ENCODE measurements around the gene HDAC4. TPM values are rescaled to one million over a fixed set of nuclear protein-coding genes. Genes with fewer than 3 reads are reported as not detected.

Gene HDAC4
- total and polyA plus RNA-seq, 12 donors: 3.7 to 40.0 (median 25.5) TPM

DNA sequence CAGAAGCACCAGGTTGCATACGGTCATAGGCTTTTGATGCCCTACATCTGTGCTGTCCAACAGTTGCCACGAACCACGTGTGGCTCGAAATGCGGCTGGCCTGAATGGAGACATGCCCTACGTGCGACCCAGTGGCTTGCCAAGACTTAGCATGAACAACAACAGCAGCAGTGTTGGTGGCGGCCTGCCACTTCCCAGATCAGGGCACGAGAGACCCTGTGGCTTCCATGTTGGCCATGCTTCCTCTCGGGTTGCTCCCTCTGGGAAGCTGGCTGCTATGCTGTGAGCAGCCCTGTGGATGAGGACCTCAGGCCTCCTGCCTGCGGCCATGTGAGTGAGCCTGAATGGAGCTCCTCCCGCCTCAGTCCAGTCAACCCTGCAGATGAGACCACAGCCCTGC is 212.3 kb downstream of the HDAC4 start:
- 98 to 99% methylated on average over 12 of the region's 12 CpGs for WGBS, 2 donors
- ATAC-seq (no peak), DNase-seq (no peak)
- no peak overlapping the region for H3K27ac ChIP-seq
- H3K4me1 ChIP-seq: peaks cover 0 to 15% (median 0%) of the 10 kb centered on the region in 9 donors
- no peak overlapping the region for H3K4me3 ChIP-seq
- TF ChIP-seq, protein P1, sequence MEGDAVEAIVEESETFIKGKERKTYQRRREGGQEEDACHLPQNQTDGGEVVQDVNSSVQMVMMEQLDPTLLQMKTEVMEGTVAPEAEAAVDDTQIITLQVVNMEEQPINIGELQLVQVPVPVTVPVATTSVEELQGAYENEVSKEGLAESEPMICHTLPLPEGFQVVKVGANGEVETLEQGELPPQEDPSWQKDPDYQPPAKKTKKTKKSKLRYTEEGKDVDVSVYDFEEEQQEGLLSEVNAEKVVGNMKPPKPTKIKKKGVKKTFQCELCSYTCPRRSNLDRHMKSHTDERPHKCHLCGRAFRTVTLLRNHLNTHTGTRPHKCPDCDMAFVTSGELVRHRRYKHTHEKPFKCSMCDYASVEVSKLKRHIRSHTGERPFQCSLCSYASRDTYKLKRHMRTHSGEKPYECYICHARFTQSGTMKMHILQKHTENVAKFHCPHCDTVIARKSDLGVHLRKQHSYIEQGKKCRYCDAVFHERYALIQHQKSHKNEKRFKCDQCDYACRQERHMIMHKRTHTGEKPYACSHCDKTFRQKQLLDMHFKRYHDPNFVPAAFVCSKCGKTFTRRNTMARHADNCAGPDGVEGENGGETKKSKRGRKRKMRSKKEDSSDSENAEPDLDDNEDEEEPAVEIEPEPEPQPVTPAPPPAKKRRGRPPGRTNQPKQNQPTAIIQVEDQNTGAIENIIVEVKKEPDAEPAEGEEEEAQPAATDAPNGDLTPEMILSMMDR (IDR thresholded peaks at IDR 0.05): no peak
- H3K27me3 ChIP-seq: no peaks in the 10 kb centered on the region
- H3K36me3 ChIP-seq: peaks cover 0 to 56% (median 24%) of the 10 kb centered on the region in 9 donors
- intact Hi-C loops (cut with DNase I): no loop called here
- H3K9me3 ChIP-seq: peaks cover 0 to 15% (median 3%) of the 10 kb centered on the region in 11 donors

DNA sequence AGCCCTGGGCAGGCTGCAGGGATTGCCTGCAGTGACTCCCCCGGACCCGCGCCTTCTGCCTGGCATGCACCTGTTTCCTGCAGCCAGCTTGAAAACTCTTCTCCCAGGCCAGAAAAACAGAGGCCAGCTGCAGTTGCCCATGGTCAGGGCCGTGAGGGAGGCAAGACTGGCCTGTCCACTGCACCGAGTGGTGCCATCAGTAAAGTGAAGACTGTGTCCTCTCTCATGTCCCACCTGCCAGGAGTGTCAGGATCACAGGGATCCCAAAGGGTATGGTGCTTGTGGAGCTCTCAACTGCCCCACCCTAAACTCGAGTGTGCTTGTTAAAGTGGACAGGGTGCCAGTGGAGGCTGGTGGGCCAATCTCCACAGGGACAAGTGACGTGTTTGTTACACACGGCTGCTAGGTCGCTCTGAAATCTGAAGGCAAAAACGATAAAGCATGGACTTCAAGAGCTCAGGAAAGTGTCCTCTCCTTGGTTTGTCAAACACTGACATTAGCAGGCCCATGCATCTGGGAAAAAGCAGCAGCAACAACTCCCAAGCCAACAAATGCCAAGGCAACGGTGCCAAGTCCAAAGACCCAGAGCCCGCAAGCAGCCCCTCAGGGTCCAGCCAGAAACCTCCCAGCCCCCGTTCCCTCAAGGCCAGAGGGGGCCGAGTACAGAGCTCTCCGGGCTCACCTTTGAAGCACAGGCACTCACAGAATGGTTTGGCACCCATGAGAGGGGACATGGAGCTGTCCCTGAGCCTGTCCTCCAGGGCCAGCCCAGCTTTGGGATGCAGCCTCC is 213.2 kb downstream of the HDAC4 start:
- no peak overlapping the region for H3K27ac ChIP-seq
- WGBS, 2 donors: 89 to 95% methylated on average over 15 of the region's 15 CpGs
- no peaks in the 10 kb centered on the region for H3K27me3 ChIP-seq
- intact Hi-C loops (cut with DNase I): no loop called here
- H3K36me3 ChIP-seq: peaks cover 0 to 59% (median 24%) of the 10 kb centered on the region in 9 donors
- TF ChIP-seq, protein P1 (IDR thresholded peaks at IDR 0.05): no peak
- no peak overlapping the region for H3K4me3 ChIP-seq
- DNase-seq (no peak), ATAC-seq (no peak)
- H3K4me1 ChIP-seq: peaks cover 0 to 15% (median 0%) of the 10 kb centered on the region in 9 donors
- peaks cover 0 to 15% (median 3%) of the 10 kb centered on the region in 11 donors for H3K9me3 ChIP-seq

DNA sequence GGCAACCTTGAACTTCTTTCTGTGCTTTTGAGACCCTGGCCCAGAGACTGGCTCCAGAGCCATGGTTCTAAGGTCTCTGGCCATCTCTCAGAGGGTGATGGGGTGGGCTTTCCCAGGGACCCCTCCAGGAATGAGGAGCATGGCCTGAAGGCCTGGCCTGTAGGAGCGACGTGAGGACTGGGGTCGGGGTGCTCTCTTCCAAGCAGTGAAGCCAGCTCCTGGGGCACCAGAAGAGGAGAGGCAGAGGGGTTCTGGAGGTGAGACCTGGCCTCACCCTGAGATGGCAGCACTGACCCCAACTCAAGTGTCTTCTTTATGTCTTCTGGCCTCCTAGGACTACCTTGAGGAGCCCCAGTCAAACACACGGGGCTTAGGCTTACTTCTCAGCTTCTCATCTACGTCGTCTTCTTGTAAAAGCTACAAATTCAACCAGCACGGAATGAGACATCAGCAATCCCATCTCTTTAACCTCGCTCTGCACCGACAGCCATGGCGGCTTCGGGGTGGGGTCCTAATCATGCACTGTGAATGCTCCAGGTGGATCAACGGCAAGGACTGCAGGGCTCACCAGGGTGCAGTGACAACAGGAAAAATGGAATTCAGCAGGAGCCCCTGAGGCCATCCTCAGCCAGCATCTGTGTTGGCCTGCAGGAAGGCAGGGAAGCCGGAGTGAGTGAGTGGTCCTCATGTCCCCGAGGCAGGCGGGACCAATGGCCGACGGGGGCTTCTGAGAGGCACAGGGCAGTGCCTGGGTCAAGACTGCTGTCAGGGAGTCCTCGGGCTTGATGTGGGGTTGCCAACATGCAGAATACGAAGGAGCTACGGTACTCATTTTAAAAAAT is 214.1 kb downstream of the HDAC4 start:
- DNase-seq (no peak), ATAC-seq (no peak)
- H3K27me3 ChIP-seq: no peaks in the 10 kb centered on the region
- no peak overlapping the region for H3K27ac ChIP-seq
- peaks cover 0 to 15% (median 3%) of the 10 kb centered on the region in 11 donors for H3K9me3 ChIP-seq
- TF ChIP-seq, protein P1 (IDR thresholded peaks at IDR 0.05): no peak
- no peak overlapping the region for H3K4me3 ChIP-seq
- H3K4me1 ChIP-seq: peaks cover 0 to 16% (median 4%) of the 10 kb centered on the region in 9 donors
- H3K36me3 ChIP-seq: peaks cover 0 to 66% (median 24%) of the 10 kb centered on the region in 9 donors
- intact Hi-C loops (cut with DNase I): no loop called here
- 91 to 97% methylated on average over 20 of the region's 20 CpGs for WGBS, 2 donors
